Upper lobe of left lung (tissue), 4 donors: ENCODE results near the gene SLCO1C1.

Experiments
- CTCF ChIP-seq, 6 experiments: fragments of 450-650 bp in 4 of 6; fragments of 200-600 bp in 2 of 6; sonication (generic) in 2 of 6; IDR thresholded peaks; one replicate each; pipeline ENCODE4 v1.5.1; 2016 to 2019; ENCODE audit warnings: antibody characterized with exemption in 6 of 6
- EP300 ChIP-seq, 4 donors: sonication (generic); formaldehyde crosslinking; IDR thresholded peaks; one replicate each; pipeline ENCODE4 v1.5.1; 2017; ENCODE audit warnings: antibody characterized with exemption in 4 of 4, control low read depth in 2 of 4
- POLR2A ChIP-seq, 4 donors: fragments of 450-650 bp; IDR thresholded peaks; one replicate each; pipeline ENCODE4 v1.5.1; 2016 to 2017; ENCODE audit warnings: antibody characterized with exemption in 4 of 4, mild to moderate bottlenecking in 2 of 4

DNA sequence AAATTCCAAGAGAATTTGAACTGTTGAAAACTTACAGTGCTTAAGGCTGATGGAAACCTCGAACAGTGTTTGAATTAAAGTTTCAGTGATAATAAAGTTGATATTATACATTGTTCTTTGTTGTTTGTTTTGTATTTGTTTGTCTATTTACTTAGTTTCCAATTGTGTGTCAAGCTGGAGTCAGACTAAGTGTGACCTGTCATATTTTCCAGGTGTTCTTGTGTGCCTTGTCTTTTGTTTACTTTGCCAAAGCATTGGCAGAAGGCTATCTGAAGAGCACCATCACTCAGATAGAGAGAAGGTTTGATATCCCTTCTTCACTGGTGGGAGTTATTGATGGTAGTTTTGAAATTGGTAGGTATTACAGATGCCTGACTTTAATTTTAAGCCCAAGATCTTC is 6.0 kb downstream of the SLCO1C1 start:
- TF ChIP-seq POLR2A (IDR thresholded peaks at IDR 0.05), result no peak
- TF ChIP-seq CTCF (IDR thresholded peaks at IDR 0.05), result no peak
- TF ChIP-seq EP300 (IDR thresholded peaks at IDR 0.05), result no peak
